GM21526 (cell line): ENCODE results near the gene DOK4.
"Not testable (repeated sequence)": the region's sequence is repeated elsewhere in the genome, so short reads cannot be mapped to it uniquely, and the experiment has no call there.

Source experiments
- ATAC-seq: cut with Tn5 transposase; IDR thresholded peaks from one replicate; pipeline ENCODE4 v1.9.1; 2021; ENCODE audit warnings: moderate library complexity; ENCODE audit not compliant: unreplicated experiment, low FRiP score

Gene DOK4

DNA sequence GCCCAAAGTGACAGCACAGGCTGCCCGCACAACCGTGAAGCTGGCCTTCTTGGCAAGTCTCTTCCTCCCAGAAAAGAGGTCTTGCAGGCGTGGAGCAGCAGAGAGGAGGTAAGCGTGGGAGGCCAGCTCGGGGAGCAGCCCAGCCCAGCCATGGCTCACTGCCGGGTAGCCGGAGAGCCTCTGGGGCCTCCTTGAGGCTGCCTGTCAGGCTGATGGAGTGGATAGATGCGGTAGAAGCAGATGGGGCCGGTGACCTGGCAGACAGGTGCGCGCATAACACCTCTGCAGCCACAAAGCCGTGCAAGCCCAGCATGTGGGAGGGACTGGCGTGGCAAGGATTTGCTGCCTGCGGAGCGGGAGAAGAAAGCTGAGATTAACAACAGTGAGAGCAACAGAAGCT lies 17.1 kb upstream of the DOK4 start:
- no peak for ATAC-seq

DNA sequence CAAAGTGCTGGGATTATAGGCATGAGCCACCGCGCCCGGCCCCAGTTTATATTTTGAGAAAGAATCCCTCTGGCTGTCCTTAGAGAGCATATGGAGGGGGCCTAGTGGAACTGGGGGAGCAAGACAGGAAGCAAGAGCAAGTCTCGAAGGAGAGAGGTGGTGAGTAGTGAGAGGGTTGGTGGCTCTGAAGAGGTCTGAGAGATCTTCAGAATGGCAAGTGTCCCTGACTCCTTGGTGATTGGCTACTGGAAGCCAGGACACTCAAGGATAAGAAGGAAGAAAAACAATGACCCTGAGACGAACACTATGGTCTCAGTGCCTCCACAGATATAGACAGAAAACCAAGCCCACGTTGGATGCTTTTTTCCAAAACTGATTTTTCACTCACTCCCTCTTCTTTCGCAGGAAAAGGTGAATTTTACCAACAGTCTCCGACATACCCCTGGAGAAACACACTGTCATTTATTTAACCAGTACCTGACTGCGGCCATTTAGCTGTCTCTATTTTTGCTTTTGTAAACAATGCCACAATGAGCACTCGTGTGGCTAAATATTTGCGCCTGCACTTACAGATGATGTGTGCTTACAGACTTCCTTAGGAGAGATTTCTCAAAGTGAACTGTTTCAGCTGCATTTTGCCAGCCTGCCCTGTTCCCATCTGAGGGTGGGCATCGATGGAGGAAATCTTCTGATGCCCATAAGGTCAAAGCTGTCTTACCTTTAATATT lies 15.9 kb upstream of the DOK4 start:
- ATAC-seq, result no peak

DNA sequence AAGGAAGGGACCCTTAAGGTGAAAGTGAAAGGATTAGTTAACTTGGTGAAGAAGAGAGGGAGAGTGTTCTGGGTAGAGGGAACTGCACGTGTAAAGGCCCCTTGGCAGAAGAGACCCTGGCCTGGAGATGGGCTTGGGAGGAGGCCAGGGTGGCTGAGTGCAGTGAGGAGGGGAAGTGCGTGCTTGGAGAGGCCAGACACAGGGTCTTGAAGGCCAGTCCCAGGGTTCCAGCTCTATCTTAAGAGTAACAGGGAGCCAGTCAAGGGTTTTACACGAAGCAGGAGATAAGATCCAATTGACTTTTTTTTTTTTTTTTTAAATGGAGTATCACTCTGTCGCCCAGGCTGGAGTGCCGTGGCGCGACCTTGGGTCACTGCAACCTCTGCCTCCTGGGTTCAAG lies 15.2 kb upstream of the DOK4 start:
- ATAC-seq, result no peak

DNA sequence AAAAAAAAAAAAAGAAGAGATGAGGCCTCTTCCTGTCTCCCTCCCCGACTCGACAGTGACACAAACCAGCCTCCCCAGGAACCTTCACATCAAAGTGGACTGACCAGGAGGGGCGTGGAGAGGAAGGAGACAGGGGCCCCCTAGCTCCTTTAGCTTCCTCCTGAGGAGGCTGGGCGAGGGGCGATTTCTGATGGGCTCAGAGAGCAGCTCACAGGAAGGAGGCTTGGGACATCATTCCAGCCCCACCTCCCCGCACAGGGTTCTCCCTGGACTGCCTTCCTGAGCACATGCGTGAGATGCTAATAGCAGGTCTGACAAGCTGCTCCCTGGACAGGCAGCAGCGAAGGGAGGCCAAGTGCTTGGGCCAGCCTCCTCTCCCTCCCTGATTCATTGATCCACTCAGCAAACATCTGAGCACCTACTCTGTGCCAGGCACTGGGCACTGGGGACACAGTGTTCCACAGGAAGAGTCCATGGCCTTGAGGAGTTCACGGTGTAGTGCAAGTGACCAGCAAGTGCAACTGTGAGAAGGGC lies 14.4 kb upstream of the DOK4 start:
- no peak for ATAC-seq

DNA sequence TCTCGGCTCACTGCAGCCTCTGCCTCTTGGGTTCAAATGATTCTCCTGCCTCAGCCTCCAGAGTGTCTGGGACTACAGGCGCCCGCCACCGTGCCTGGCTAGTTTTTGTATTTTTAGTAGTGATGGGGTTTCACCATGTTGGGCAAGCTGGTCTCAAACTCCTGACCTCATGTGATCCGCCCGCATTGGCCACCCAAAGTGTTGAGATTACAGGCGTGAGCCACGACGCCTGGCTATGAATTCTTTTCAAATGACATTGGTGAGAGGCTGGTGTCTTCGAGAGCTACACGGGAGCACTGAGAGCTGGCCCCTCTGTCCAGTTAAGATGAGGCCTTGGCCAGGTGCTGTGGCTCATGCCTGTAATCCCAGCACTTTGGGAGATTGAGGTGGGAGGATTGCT lies 13.6 kb upstream of the DOK4 start:
- ATAC-seq, result not testable (repeated sequence)

DNA sequence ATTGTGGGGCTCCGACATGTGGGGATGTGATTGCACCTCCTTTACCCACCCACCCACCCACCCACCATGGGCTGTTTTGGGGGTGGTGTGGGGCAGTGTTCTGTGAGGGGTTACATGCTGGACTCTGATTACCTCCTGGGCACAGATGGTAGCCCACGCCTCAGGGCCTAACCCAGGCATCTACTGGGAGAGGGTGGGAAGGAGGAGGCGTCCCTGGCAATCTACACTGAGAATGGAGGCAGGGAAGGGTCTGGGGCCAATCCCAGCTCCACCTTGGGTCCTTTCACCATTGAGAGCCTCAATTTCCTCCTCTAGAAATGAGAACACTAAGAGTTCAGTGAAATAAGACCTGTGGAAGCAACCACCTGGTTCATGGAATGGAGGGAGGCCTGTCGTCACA lies 11.7 kb upstream of the DOK4 start:
- ATAC-seq, result no peak

DNA sequence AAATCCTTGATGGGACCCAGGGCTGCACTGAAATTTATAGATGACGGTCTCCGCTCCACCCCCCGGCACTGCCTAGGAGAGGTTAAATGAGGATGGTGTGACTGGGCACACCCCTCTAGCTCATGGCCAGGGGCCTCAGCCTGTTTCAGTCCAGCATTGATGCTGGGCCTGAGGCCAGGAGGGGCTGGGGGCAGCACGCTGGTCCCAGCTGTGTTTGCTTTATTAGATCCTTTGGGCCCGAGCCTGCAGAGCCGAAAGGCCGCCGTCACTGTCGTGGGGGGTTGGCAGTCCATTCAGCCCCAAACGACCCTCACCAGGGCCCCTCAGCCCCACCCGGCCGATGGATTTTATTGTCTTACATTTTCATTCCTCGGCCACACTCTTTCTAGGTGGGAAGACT lies 10.8 kb upstream of the DOK4 start:
- no peak for ATAC-seq

DNA sequence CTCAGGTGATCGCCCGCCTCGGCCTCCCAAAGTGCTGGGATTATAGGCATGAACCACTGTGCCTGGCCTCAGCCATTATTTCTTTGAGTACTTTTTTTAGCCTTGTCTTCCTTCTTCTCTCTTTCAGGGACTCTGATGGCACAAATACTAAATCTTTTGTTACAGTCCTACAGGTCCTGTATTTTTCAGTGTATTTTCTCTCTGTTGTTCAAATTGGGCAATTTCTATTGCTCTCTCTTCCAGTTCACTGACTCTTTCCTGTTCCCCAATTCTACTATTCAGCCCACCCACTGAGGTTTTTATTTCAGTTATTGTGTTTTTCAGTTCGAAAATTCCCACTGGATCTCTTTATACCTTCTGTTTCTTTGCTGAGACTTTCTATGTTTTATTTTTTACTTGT lies 7.5 kb upstream of the DOK4 start:
- no peak for ATAC-seq

DNA sequence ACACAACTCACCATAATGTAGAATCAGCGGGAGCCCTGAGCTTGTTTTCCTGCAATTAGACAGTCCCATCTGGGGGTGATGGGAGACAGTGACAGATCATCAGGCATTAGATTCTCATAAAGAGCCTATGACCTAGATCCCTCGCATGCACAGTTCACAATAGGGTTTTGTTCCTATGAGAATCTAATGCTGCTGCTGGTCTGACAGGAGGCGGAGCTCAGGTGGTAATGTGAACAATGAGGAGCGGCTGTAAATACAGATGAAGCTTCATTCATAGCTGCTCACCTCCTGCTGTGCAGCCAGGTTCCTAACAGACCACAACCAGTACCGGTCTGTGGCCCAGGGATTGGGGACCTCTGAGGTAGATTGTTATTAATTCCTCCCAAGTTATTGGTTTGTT lies 2.9 kb upstream of the DOK4 start:
- ATAC-seq, result no peak

DNA sequence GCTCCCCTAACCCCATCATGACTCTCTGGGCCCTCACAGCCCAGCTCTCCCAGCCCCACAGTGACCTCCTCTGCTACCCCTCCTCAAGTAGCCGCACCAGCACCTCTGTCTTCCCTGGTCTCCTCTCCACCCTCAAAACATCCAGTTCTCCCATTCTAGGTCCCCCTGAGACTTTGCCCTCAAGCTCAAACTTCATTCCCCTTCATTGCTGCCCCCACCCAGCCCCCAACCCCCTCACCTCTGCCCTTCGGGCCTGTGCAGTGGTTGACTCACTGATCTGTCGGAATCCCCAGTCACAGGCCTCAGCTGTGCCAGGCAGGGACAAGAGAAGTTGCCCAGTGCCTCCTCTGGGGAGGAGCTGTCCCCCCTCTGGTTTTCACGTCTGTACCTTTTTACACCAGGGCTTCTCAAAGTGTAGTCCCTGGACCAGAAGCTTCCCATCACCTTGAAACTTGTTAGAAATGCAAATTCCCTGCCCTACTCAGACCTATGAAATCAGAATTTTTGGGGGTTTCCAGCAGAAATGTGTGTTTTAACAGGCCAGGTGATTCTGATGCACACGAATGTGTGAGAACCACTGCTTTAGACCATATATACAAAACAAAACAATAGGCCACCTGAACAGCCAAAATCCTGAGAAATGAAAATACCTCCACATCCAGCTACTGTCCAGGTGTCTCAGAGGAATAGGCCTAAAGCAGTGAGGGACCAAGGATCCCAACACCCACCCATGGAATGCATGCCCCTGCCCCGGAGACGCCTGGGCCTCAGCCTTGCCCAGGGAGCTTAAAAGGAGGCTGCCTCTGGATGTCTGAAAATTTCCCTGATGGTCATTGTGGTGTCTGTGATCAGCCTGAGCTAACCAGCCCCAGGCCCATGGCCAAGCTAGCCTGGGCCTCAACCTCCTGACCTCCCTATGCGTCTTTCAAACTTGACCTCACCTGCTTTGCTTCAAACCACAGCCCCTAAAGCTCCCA lies 853 bp upstream of the DOK4 start:
- ATAC-seq, result no peak

DNA sequence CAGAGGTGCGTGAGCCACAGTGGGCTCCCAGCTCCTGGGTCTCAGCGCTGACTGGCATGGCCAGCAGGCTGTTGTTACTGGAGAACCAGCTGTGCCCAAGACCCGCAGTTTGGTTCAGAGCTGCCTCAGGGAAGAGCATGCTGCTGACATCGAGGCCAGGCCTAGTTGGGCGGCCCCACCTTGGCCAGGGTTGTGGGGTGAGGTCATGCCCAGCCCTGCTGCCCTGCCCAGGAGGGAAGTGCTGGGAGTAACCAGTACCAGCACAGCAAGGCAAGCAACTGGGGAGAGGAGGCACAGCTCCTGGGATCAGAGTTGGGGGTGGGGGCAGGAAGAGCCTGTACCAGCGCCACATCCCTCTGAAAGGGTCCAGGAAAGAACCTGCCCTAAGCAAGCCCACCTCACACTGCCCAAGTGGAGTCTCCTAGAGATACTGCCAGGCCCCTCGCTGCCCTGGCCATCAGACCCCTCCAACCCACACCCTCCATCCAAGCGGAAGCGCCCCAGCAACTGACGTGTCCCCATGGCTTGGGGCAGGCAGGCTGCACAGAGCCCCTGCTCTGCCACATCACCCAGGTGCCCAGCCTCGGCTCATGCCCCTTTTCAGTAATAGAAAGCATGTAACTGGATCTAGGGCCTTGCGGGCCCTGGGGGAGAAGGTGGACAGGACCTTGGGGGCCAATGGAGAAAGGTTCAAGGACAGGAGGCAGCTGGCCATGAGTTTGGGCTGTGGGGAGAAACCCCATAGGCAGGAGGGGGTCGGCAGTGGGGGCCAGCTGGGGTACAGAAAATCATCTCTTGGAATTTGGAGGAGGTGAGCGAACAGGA lies 990 bp downstream of the DOK4 start:
- ATAC-seq, result no peak

DNA sequence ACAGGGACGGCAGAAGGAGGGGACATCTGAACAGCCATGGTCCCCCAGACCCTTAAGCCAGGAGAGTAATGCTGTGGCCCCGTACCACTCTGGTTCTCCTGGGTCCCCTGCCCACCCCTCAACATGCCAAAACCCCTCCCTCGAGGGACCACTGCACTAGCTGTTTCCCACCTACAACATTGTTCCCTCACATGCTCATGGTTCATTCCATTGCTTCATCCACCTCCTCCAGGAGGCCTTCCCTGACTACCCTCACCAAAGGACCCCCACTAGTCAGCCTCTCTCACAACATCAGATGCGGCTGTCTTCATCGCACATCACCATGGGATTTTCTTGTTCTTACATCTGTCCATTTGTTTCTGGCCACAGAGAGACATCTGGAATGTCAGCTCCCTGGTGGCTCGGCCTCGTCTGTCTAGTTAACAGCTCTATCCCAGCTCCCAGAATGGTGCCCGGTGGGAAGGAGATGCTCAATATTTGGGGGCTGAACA lies 1.7 kb downstream of the DOK4 start:
- no peak for ATAC-seq

DNA sequence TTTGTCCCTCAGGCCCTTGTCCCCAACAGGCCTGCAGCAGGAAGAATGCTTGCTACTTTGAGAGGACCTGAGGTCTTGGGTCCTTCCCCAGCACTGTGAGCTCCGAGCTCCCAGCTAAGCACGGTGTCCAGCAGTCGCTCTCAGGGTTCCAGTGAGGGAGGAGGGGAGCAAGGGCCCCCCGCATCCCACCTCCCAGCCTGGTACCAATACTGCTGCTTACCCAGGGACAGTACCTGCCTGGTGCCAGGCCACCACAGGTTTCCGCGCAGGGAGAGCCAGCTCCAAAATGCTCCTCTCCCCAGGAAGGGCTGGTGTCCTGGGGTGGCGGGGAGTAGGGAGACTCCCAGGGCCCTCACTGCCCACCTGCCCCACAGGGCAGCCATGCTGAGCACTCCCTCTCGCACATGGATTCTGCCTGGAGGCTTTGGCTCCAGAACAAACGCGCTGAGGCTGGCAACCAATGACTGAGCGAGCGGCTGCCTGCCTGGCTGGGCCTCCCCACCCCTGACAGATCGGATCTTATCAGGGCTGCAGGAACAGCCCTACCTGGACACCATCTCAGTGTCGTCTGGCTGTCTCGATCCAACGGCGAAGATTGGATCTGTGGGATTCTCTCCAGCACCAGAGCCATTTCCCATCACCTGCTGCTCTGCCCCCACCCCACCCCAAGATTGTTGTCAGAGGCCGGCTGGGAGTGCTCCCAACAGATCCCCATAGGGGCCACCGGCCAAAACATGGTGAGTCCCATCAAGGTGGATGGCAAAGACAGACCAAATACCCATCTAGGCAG lies 2.4 kb downstream of the DOK4 start:
- no peak for ATAC-seq

DNA sequence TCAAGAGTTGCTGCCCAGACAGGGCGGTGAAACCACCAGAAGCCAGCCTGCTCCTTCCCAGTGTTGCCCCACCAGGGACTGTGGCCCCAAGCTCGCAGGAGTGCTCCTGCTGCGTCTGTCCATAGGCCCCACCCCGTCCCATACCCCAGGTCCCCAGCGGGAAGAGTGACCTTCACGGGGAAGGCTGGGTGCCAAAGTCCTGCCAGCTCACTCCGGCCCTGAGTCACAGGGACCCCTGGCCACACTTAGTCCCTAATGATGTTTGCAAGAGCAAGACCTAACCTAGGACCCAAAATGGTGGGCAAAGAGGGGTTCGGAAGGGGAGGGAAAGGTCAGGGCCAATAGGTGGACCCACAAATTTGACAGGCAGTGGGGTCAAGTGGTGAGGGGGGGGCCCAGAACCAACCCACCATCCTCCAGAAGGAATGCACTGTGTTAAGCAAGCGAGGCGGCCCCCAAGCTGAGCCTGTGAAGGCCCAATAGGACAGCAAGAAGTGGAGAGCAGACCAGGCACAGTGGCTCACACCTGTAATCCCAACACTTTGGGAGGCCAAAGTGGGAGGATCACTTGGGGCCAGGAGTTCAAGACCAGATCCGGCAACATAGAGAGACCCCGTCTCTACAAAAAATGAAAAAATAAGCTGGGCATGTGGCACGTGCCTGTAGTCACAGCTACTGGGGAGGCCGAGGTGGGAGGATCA lies 3.3 kb downstream of the DOK4 start:
- ATAC-seq, result no peak

DNA sequence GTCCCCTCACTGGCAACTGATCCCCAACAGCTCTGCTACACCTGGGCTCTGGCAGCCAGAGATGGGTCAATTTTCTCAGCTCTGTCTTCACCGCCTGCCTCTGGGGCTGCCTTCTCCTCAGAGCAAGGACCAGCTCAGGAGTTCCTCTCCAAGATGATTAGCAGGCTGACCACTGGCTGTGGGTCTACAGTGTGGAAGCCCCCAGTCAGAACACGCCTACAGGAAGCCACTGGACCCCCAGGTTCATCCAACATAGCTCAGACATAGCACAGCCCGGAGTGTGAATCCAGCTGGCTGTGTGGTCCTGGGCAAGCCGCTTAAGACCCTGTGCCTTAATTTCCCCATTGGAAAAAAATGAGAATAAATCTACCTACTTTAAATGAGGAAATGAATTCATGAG lies 4.9 kb downstream of the DOK4 start:
- ATAC-seq, result no peak

DNA sequence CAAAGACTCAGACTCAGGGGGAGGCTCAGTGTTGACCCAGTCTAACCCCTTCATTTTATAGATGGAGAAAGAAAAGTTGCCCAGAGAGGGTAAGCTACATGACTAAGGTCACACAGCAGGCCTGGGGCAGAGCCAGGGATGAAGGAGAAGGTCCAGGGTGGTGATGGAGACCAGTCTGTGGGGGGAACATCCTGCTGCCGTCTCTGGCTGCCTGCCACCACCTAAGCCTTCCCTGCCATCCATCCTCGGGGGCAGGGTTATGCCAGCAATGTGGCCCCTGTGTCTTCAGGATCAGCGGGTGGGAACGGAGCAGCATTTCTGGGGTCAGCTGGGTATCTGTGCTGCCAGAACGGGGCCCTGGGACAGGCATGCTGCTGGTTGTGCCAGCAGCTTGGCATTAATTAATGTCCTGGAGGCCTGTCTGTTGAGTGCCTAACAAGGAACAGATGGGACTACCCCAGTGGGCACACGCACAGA lies 5.5 kb downstream of the DOK4 start:
- no peak for ATAC-seq

DNA sequence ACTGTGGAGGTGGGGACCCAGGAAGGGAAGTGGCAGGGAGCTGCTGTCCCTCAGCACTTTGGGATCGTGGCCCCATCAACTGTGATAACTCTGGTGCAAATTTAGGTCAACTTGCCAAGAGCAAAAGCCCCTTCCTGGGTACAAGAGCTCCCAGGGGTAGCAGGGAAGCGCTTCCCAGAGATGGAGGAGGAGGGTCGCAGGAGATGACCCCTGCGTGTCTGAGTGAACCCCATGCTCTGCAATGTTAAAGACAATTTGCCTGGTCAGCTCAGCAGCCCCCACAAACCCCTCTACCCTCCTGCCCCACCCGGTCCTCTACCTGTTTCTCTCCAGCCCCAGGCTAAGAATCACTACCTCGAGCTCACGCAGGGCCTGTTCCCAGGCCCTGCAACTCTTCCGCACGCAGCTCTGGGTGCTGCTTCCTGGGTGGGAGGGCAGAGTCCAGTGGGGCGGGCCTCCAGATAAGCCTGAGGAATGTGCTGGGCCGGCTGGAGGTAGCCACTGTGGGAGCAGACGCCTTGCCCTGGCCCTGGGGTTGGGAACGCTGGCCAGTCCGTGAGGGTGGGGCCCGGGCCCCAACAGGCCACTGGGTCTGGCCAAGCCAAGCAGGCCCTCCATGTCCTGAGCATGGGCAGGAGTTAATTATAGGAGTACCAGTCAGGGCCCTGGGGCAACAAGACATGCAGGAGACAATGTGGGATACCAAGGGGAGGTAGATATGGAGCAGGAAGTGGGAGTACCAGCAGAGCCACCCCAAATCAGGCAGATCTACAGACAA lies 6.1 kb downstream of the DOK4 start:
- no peak for ATAC-seq

DNA sequence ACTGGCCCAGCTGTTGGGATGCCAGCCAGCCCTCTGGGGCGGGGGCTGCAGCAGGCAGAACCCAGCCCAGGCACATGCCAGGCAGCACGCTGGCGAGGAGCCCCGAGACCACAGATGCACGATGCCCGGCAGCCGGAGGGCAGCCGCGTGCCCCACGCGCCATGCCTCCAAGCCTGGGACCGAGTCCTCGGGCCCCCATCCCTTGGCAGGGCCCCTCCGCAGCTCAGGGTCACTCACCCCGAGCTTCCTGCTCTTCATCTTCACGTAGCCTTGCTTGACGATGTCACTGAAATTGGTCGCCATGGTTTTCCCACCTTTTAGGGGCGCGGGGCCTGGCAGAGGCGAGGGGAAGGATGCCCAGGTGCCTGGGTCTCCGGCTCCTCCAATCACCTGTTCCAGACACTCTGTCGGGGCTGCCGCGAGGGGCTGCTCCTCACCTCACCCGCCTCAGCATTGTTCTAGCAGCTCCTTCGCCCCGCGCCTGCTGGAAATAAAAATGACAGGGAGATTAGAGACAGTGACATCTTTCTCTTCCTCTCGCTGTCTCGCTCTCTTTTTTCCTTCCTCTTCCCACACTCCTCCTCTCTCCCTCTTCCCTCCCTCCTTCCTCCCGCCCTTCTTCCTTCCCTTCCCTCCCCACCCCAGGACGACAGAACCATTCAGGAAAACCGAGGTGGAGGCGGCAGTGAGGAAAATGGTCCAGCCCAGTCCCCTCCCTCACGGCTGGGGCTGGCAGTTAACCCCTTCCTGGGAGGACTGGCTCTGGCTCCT lies 6.9 kb downstream of the DOK4 start:
- ATAC-seq, result no peak
